Esophagus mucosa (tissue), 1 donor: ENCODE measurements around the gene PCDH9. TPM values are rescaled to one million over a fixed set of nuclear protein-coding genes. Genes with fewer than 3 reads are reported as not detected.

ENCODE experiments used
- ATAC-seq: fragments of 200-7000 bp; cut with Tn5 transposase; one replicate; pipeline ENCODE4 v1.9.1; 2020
- total RNA-seq: library from RNA; stranded (reverse); gene quantifications from one replicate; pipeline ENCODE4 v1.2.4, GENCODE V29; 2023
- donor health status: DM: yes; HTN: yes; CAD: no.

Gene PCDH9
- total RNA-seq, 1 donor from 2014 or later: 0.08 TPM

DNA sequence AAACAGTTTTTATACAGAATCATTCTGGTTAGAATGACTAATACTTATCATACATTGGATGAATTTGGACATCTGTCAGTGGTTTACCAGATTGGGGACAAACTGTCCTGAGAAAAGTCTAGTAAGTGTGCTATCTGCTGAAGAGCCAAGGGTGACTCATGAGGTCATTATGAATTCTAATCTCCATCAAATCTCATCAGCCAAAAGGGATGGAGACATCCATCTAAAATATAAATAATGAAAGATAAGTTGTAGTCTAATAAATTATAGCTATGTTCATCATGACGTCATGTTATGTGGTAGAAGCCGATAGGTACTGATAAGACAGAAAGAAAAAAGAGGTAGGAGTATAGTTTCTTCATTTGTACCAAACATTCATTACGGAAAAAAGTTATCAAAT lies 804.4 kb downstream of the PCDH9 start:
- no peak for ATAC-seq

DNA sequence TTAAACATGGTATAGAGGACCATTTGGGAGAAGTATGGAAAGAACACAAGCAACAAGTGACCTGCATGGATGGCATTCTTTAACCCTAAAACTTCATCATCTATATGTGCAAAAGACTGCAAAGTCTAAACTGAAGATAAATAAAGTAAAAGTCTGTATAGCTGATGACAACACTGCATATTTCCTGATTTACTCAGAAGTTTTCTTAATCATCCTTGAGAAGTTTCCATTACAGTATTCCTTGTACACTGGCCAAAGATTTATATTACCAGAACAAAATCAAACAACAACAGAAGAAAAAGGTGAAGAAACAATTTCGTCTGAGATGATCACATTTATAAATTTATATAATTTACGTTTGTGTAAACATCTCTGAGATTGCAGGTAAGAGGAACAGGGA lies 805.7 kb downstream of the PCDH9 start:
- ATAC-seq: no peak

- no peak for ATAC-seq
These were observed 814.7 kb downstream of the PCDH9 start for GRCh38 chr13:66415444-66415843.

DNA sequence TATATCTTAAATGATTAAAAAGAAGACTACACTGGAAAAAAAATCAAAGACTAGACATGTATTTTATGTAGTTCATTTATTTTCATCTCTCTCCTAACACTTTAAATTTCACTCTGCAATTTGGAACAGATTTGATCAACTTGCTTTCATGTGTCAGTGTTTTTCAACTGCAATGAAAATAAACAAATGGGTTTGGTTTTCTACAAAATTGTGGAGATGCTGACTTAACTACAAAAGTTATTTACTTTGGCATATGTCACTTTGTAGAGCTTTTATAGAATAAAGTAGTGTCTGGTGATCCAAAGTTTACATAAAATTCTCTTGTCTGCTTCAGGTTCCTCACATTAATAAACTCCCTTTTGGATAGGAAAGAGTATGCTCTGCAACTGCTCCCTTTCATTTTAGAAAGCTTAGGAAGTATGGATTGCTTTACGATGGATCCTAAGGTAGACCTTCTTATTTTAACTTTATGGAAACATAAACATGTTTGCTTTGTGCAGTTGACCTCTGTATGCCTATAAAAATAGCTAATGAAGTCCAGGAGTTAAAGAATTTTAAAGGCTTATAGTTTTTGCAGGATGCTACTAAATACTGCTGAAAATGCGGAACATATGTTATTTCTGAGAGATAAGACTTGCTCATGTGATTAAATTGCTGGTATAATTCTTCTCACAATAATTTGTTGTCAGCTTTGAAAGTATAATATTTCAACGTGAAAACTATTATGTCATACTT lies 815.9 kb downstream of the PCDH9 start:
- no peak for ATAC-seq

DNA sequence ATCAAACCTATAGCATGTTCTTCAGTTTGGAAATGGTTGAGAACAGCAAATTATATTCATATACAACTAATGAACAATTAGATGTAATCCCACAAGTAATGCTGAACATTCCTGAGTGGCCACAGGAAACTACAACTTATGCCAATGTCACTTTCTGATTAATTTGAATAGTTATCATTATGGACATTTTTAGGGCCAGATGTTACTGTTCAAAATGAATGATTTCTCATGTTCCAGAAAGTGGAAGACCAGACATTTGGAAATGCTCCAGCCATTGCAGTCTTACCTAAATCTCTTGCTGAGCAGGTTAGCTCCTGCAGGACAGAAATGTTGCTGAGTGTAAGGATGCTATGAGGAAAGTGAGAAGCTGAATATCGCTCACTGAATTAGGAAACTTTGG lies 819.8 kb downstream of the PCDH9 start:
- ATAC-seq: no peak

DNA sequence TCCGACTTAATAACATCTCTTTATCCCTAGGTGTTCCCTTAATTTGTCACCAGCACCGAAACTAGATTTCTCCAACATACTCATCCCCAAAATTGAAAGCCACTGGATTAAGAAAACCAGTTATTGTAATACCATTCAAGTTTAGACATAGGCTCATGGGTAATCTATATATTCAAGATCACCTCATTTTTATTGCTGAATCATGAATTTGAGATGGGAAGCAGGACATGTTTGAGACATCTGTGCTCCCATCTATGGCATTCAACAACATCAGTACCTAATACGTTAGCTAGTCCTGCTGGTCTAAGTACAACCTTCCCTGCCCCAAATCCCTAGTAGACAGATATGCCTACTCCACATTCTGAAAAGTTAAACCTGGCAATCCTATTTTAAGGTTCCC lies 820.6 kb downstream of the PCDH9 start:
- ATAC-seq: no peak

DNA sequence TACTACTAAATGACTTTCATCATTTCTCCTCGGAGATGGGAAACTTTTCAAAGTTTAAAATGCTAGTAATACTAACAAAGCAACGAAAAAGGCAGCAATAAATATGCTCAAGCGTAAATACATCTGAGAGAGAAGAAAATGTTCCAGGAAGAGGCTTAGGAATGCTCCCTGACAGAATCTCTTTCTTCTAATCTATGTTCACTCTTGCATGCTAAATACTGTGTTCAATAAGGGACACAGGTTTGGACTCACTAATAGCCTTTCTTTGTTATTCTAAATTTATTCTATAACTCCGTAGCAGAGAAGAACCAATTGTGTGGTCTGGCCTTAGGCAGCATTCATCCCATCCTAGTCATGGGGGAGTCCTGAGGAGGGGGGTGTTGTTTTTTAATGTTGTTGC lies 823.0 kb downstream of the PCDH9 start:
- ATAC-seq: no peak

DNA sequence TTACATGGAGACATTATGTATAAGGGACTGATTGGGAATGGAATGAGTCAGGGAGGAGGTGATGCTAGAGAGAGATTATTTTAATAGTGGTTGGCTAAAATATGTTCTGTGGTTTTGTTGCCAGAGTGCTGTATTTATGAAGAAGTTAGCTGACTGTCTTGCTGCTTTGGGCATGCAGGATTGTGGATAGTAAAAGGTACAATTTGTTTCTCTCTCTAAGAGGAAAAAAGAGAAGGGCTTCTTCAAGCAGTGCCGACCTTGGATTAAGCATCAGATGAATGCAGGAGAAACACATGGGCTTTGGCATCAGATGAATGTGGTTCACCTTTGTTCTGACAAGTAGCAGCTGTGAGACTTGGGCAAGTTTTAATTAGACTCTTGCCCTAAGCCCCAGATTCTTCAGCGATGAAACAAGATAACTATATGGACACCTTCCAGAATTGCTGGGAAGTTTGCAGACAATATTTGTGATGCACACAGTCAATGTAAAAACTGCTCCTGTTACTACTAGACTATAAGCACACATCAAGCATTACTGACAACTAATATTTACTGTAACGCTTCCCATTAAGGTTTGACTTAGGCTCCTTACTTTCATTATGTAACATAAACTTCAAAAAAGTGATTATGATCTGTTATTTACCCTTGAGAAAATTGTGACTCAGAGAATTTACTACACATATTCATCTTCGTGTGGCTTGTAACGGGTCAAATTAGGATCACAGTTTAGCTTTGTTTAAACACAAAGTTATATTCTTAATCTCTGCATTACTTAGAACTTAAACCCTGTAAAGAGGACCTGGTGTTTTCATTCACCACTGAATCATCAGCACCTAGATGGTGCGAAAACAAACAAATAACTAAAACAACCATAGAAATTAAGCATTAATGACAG lies 824.0 kb downstream of the PCDH9 start:
- no peak for ATAC-seq

GRCh38 chr13:66402546-66402945 lies 827.6 kb downstream of the PCDH9 start:
- ATAC-seq: no peak

GRCh38 chr13:66402066-66402465 lies 828.1 kb downstream of the PCDH9 start:
- ATAC-seq: no peak

DNA sequence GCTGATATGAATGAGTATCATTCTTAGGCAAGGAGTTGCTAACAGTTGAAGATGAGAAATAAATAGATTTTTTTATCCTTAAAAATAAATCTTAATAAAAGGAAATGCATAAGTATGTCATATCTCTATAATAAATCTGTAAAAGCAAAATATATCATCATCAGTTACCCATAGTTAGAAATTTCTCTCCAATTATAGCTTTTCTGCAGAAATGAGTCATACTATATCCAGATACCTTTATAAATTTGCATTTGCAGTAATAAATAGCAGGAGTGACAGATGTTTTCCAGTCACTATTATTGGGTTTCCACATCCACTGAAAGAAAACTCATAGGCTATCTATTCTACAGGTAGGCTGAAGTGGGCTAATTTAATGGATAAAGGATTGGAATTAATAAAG lies 829.8 kb downstream of the PCDH9 start:
- ATAC-seq: no peak

DNA sequence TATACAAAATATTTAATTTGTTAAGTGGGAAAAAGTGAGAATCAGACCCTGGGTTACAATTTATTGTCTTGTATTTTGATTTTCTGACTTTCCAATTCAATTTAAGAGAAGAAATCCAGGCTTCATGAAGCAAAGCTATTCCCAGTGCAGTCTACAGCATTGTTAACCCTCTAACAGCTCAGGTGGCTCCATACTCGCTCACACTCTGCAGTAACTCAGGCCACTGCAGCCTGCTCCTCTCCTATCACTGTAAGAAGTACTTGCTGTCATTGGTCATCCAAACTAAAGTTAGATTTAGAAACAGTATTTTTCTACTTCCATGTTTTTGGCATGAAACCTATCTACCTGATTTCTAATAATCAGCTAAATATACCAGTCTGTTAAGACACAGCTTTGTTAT lies 830.3 kb downstream of the PCDH9 start:
- no peak for ATAC-seq

DNA sequence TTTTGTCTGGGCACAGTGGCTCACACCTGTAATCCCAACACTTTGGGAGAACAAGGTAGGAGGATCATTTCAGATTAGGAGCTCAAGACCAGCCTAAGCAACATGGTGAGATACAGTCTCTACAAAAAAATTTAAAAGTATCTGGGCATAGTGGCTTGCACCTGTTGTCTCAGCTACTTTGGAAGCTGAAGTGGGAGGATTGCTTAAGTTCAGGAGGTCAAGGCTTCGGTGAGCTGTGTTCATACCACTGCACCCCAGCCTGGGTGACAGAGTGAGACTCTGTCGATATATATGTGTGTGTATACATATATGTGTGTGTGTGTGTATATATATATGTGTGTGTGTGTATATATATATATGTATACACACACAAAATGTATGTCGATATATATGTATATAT lies 833.0 kb downstream of the PCDH9 start:
- no peak for ATAC-seq

- ATAC-seq: no peak
These were observed 838.8 kb downstream of the PCDH9 start for GRCh38 chr13:66391322-66391721.

DNA sequence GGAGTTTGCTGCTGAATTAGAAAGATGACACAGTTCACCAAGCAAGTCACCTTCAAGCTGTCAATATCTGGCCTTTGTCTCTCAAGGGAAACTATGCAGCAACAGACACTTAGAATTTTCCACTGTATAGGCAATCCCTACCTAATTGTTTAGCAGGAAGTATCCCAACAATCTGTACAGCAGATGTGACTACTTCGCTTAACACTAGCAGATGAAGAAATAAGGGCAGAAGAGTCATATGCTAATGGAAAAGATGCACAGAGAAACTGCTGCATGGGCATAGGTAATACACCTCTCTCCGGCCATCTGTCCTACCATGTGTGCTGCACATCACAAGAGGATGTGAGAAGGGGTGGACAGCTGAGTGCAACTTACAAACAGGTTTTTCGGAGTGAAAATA lies 851.2 kb downstream of the PCDH9 start:
- no peak for ATAC-seq

DNA sequence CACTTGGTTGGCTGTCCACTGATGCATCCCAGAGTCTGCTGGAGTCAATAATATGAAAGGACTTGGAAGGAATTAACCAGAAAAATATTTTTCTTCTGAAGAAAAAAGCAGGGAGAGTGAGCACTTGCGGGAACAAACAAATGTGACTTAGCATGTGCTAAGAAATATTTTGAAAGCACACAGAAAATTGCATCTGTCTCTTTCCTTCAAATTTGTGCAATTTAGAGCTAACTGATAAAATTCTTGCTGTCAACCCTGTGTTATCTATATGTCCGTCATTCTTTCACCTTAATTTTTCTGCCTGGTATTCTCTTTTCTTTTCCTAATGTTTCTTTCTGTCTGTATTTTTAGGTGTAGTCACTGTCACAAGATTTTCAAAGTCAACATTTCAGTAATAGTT lies 852.6 kb downstream of the PCDH9 start:
- no peak for ATAC-seq

DNA sequence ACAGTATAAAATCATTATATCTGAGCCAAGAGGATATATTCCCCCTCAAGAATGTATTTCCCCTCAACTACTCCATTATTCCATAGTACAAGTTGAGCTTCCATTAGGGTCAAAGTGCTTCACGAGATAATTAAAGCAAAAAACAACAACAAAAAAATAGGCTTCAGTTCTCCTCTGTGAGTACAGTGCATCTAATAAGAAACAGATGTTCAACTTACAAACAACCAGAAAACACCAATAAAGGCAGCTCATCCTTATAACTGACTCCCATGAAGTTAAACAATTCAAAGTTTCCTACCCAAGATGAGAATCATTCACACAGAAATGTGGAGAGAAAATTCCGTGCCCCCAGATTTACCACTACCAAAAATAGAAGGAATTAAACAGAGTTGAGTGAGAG lies 854.4 kb downstream of the PCDH9 start:
- no peak for ATAC-seq

- ATAC-seq: no peak
These were observed 860.5 kb downstream of the PCDH9 start for GRCh38 chr13:66369666-66370065.

DNA sequence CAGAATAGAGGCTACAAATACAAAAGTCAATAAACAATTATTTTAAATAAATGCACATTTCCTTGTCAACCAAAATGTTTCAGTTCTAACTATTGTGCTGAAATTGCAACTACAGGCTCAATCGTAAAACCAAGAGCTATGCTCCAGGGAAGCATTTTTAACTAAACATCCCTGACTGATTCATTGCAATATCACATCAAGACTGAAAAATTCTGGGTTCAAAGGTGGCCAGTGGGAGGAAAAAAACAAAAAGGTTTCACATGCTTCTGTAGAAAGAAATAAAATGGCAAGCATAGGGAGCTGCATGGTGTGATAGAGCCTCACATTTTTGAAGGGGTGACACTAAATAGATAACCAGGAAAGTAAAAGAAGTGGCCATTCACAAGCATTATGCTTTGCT lies 862.8 kb downstream of the PCDH9 start:
- no peak for ATAC-seq

GRCh38 chr13:66365101-66365500 lies 865.0 kb downstream of the PCDH9 start:
- no peak for ATAC-seq

DNA sequence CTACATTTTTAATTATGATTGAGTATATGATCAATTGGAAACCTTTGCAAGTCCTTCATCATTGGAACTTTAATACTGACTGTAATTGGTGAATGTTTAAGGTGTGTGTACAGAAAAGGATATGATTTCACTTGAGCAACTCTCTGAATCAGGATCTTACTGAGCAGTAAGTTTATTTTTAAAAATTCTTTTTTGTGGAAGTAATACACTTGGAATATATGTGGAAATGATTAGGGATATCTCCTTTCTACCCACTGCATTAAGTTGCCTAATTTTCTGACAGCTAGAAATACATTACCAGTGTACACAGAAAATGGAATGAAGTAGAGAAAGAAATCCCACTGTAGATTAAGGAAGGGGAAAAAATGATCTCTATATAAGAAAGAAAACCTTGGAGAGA lies 865.8 kb downstream of the PCDH9 start:
- ATAC-seq: no peak

DNA sequence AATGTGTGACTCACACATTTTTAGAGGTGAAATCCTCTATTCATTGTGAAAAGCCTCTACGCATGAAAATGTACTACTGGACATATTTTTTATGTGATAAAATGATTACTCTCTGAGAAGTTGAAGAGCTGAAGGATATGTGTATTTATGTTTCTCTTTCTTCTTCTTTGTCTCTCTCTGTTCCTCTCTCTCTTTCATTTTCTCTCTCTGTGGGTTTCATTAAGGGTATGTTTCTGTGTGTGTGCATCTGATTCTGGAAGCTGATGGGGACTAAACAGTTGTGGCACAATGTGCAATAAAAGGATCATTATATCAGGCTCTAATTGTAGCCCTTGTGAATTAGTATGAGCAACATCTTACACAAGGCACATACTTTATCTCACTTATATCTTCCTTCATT lies 867.7 kb downstream of the PCDH9 start:
- no peak for ATAC-seq

DNA sequence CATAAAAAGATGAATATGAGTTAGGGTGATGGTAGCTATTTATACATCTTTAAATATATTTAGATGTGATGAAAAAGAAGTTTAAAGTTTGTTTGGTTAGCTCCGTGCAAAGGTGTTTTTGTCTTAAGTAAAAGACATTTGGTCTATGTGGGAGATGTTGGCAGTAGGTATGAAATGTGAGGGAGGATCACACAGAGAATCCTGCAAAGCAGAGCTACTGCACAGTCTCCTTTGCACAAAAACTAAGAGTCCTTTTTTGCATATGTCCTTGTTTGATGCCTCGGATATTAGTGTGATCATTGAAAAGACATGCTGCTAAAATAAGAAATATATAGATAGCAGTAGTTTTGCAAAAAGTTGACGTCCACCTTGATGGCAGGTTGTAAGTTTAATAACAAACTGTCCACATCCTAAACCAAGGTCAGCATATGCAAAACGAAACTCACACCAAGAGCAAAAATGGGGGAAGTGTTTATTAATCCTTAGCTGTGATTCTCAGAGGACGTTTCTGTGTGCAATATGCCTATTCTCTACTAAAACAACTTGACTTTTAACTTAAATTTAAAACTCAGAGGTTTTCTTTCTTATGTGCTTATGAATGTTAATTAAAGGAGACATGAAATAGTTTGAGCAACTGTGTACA lies 870.1 kb downstream of the PCDH9 start:
- no peak for ATAC-seq

GRCh38 chr13:66359393-66359792 lies 870.7 kb downstream of the PCDH9 start:
- ATAC-seq: no peak
